Measurements from ENCODE around the gene HECTD1. TPM values are rescaled to one million over a fixed set of nuclear protein-coding genes. Genes with fewer than 3 reads are reported as not detected.
"Not testable (repeated sequence)": the region's sequence is repeated elsewhere in the genome, so short reads cannot be mapped to it uniquely, and the experiment has no call there.

HECTD1 gene
- total RNA-seq, 1 donor from 2014 or later: 161 TPM

- TF ChIP-seq CTCF (IDR thresholded peaks at IDR 0.05): no peak
- DNase-seq (no peak), ATAC-seq (no peak)
- Histone ChIP-seq H3K4me3 (no peak overlapping the region), H3K27ac (no peak overlapping the region), H3K9me3 (no peaks in the 10 kb centered on the region), H3K36me3 (peaks cover 38% of the 10 kb centered on the region), H3K27me3 (no peaks in the 10 kb centered on the region), H3K4me1 (peaks cover 1% of the 10 kb centered on the region)
- intact Hi-C loops (cut with DNase I): no loop called here
These were observed 18.0 kb downstream of the HECTD1 start for GRCh38 chr14:31189346-31190218.

DNA sequence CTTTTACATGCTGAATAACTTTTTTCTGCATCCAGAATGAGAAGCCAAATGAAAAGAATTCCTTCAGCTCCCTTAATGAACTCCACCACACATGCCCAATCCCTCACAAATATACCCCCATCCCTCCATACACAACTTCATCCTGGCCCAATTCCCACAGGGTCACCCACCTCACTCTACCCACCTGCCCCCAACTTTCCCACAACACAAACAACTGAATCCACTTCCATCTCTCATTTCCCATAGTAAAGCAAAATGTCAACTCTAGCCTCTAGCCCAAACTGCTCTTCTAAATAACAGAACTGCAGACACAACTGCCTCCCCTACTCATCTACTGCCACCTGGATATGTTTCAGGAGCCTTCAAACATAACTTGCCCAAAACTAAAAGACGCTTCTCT lies 18.8 kb downstream of the HECTD1 start:
- intact Hi-C loops (cut with DNase I): no loop called here
- Histone ChIP-seq H3K36me3 (peaks cover 30% of the 10 kb centered on the region), H3K27me3 (no peaks in the 10 kb centered on the region), H3K4me1 (no peaks in the 10 kb centered on the region), H3K4me3 (no peak overlapping the region), H3K27ac (no peak overlapping the region), H3K9me3 (no peaks in the 10 kb centered on the region)
- ATAC-seq: no peak
- no peak for TF ChIP-seq CTCF (IDR thresholded peaks at IDR 0.05)
- no peak for DNase-seq

GRCh38 chr14:31182016-31182415 lies 25.6 kb downstream of the HECTD1 start:
- H3K4me3 ChIP-seq; H3K9me3 ChIP-seq; intact Hi-C loops (cut with DNase I); ATAC-seq; H3K27ac ChIP-seq; H3K27me3 ChIP-seq; H3K4me1 ChIP-seq; DNase-seq: not testable (repeated sequence)
- peaks cover 33% of the 10 kb centered on the region for H3K36me3 ChIP-seq

DNA sequence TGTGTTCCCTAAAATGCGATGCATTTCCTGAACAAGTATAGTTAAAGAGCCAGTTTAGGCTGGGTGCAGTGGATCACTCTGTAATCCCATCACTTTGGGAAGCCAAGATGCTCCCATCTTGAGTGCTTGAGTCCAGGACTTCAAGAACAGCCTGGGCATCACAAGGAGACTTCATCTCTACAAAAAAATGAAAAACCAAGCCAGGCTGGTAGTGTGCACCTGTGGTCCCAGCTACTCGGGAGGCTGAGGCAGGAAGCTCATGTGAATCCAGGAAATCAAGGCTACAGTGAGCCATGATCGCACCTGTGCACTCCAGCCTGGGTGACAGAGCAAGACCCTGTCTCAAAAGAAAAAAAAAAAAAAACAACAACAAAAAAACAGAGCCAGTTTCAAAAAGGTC lies 26.3 kb downstream of the HECTD1 start:
- DNase-seq (no peak), ATAC-seq (no peak)
- Histone ChIP-seq H3K4me3 (no peak overlapping the region), H3K36me3 (peaks cover 41% of the 10 kb centered on the region), H3K27me3 (no peaks in the 10 kb centered on the region), H3K9me3 (no peaks in the 10 kb centered on the region), H3K27ac (no peak overlapping the region), H3K4me1 (peaks cover 10% of the 10 kb centered on the region)
- intact Hi-C loops (cut with DNase I): no loop called here
- TF ChIP-seq CTCF (IDR thresholded peaks at IDR 0.05): no peak

DNA sequence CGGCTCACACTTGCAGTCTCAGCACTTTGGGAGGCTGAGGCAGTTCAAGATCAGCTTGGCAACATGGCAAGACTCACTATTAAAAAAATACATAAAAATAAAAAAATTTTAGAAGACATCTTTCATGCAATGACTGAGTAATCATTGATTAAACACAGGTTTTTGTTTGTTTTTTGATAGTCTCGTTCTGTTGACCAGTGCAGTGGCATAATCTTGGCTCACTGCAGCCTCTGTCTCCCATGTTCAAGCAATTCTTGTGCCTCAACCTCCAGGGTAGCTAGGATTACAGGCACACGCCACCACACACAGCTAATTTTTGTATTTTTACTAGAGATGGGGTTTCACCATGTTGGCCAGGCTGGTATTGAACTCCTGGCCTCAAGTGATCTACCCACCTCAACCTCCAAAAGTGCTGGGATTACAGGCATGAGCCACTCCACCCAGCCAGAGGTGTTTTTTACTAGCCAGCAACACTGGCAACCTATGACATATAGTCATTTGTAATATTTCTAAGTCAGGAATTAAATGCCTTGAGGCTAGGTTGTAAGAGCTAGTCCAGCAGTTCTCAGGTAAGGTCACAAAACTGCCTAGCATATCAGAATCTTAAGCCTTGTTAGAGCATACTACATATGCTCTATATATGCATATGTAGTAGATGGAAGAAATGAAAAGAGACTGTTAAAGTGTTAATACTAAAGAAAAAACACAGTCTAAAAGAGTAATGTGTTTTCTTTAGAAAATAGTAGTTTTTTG lies 27.1 kb downstream of the HECTD1 start:
- Histone ChIP-seq H3K36me3 (peaks cover 47% of the 10 kb centered on the region), H3K4me3 (no peak overlapping the region), H3K9me3 (no peaks in the 10 kb centered on the region), H3K4me1 (peaks cover 10% of the 10 kb centered on the region), H3K27ac (no peak overlapping the region), H3K27me3 (no peaks in the 10 kb centered on the region)
- no peak for TF ChIP-seq CTCF (IDR thresholded peaks at IDR 0.05)
- DNase-seq (no peak), ATAC-seq (no peak)
- intact Hi-C loops (cut with DNase I): no loop called here

GRCh38 chr14:31174433-31174832 lies 33.2 kb downstream of the HECTD1 start:
- no peak for DNase-seq
- Histone ChIP-seq H3K9me3 (no peaks in the 10 kb centered on the region), H3K36me3 (peaks cover 94% of the 10 kb centered on the region), H3K27ac (no peak overlapping the region), H3K27me3 (no peaks in the 10 kb centered on the region), H3K4me1 (peaks cover 8% of the 10 kb centered on the region), H3K4me3 (no peak overlapping the region)
- TF ChIP-seq CTCF (IDR thresholded peaks at IDR 0.05): no peak
- no peak for ATAC-seq
- intact Hi-C loops (cut with DNase I): no loop called here
